HFFc6 (cell line): ENCODE measurements around the gene TIAM2. TPM values are rescaled to one million over a fixed set of nuclear protein-coding genes. Genes with fewer than 3 reads are reported as not detected.
A peak's percentile ranks its signal among the peaks of the same experiment; 100 is the strongest.

Experiments
- DNase-seq: peaks from one replicate; pipeline ENCODE4 v3.0.0-alpha.2; 2018
- H3K27ac Mint-ChIP-seq: 2 replicates; pipeline ENCODE4 v1.8.0; 2020; ENCODE audit warnings: mild to moderate bottlenecking, mixed read lengths
- H3K27me3 Mint-ChIP-seq: 2 replicates; pipeline ENCODE4 v1.8.0; 2021; ENCODE audit warnings: mild to moderate bottlenecking, moderate library complexity, mixed read lengths; ENCODE audit not compliant: insufficient read depth
- H3K36me3 Mint-ChIP-seq: 2 replicates; pipeline ENCODE4 v1.8.0; 2021; ENCODE audit warnings: low read depth, mixed read lengths
- H3K4me1 Mint-ChIP-seq: 2 replicates; pipeline ENCODE4 v1.8.0; 2020; ENCODE audit warnings: low read depth, mixed read lengths
- H3K4me3 Mint-ChIP-seq: 2 replicates; pipeline ENCODE4 v1.8.0; 2020; ENCODE audit warnings: mild to moderate bottlenecking, moderate library complexity, mixed read lengths
- H3K9me3 Mint-ChIP-seq: 2 replicates; pipeline ENCODE4 v1.8.0; 2020; ENCODE audit warnings: mild to moderate bottlenecking, mixed read lengths
- CTCF ChIP-seq: fragments of 200-600 bp; sonication (generic); IDR thresholded peaks from 2 replicates; pipeline ENCODE4 v1.5.0; 2021; ENCODE audit warnings: antibody characterized with exemption, mild to moderate bottlenecking
- total RNA-seq, 6 experiments: library from RNA; stranded (reverse); fragmentation: NEBNext Ultra II Directional; extraction: Animal tissue kit (Norgen Biotek cat#: 25700); gene quantifications; 2 replicates in 1 of 6; 3 replicates in 5 of 6; pipeline ENCODE4 v1.2.3, GENCODE V29; 2021

Gene TIAM2
- total RNA-seq, 6 experiments from 2014 or later, result 7.2 to 11.2 (median 9.4) TPM

- no peak for TF ChIP-seq CTCF
- Mint-ChIP-seq H3K9me3 (no peaks in the 10 kb centered on the region), H3K27me3 (no peaks in the 10 kb centered on the region), H3K27ac (peak overlapping the region; percentile 87), H3K4me1 (peaks cover 56% of the 10 kb centered on the region), H3K4me3 (peak overlapping the region; percentile 68), H3K36me3 (peaks cover 4% of the 10 kb centered on the region; the same call in 1 of the 2 replicates)
- peak; percentile 97 for DNase-seq
Measured at GRCh38 chr6:155171109-155171746, 176.1 kb downstream of the TIAM2 start.

GRCh38 chr6:155171747-155172449 is 176.8 kb downstream of the TIAM2 start:
- Mint-ChIP-seq H3K27ac (peak overlapping the region; percentile 87), H3K4me1 (peaks cover 56% of the 10 kb centered on the region), H3K27me3 (no peaks in the 10 kb centered on the region), H3K36me3 (peaks cover 4% of the 10 kb centered on the region; the same call in 1 of the 2 replicates), H3K4me3 (peak overlapping the region; percentile 68), H3K9me3 (no peaks in the 10 kb centered on the region)
- DNase-seq, result peak; percentile 40
- TF ChIP-seq CTCF, result no peak

GRCh38 chr6:155173488-155173887 is 178.4 kb downstream of the TIAM2 start:
- Mint-ChIP-seq H3K36me3 (peaks cover 4% of the 10 kb centered on the region; the same call in 1 of the 2 replicates), H3K4me1 (peaks cover 56% of the 10 kb centered on the region), H3K27me3 (no peaks in the 10 kb centered on the region), H3K9me3 (no peaks in the 10 kb centered on the region), H3K4me3 (no peak overlapping the region), H3K27ac (peak overlapping the region; percentile 68)
- DNase-seq, result no peak
- no peak for TF ChIP-seq CTCF

- H3K9me3 Mint-ChIP-seq, result no peaks in the 10 kb centered on the region
- DNase-seq, result peak; percentile 86
- H3K27me3 Mint-ChIP-seq, result no peaks in the 10 kb centered on the region
- H3K4me3 Mint-ChIP-seq, result peak overlapping the region; percentile 16; the same call in 1 of the 2 replicates
- H3K36me3 Mint-ChIP-seq, result peaks cover 4% of the 10 kb centered on the region; the same call in 1 of the 2 replicates
- peak overlapping the region; percentile 68 for H3K27ac Mint-ChIP-seq
- TF ChIP-seq CTCF, result peak; percentile 81
- peaks cover 56% of the 10 kb centered on the region for H3K4me1 Mint-ChIP-seq
Measured at GRCh38 chr6:155174576-155175211, 179.6 kb downstream of the TIAM2 start.

- no peak overlapping the region for H3K27ac Mint-ChIP-seq
- peak; percentile 92 for TF ChIP-seq CTCF
- H3K36me3 Mint-ChIP-seq, result peaks cover 8% of the 10 kb centered on the region
- peaks cover 31% of the 10 kb centered on the region for H3K4me1 Mint-ChIP-seq
- H3K27me3 Mint-ChIP-seq, result no peaks in the 10 kb centered on the region; the same call in 1 of the 2 replicates
- no peaks in the 10 kb centered on the region for H3K9me3 Mint-ChIP-seq
- no peak overlapping the region for H3K4me3 Mint-ChIP-seq
- peak; percentile 66 for DNase-seq
Measured at GRCh38 chr6:155177363-155177961, 182.3 kb downstream of the TIAM2 start.
